HuH-7.5 (cell line): ENCODE data around the gene CLK4.

Source experiments
- DNase-seq: peaks from one replicate; pipeline ENCODE4 v3.0.0; 2011; ENCODE audit warnings: low spot score

Gene CLK4

GRCh38 chr5:178553517-178553916, 73.3 kb downstream of the CLK4 start:
- no peak for DNase-seq
